Tibial nerve (tissue), 4 donors: Measurements from ENCODE around the gene MSANTD1. TPM values are rescaled to one million over a fixed set of nuclear protein-coding genes. Genes with fewer than 3 reads are reported as not detected.

ENCODE experiments used
- DNase-seq, 2 donors: peaks; one replicate each; pipeline ENCODE4 v3.0.0-alpha.2; 2019; ENCODE audit warnings: low spot score in 2 of 2
- H3K27ac ChIP-seq, 4 donors: fragments of 200-600 bp; sonication (generic) in 3 of 4; one replicate each; pipeline ENCODE4 v1.5.1; 2017 to 2019; ENCODE audit warnings: mild to moderate bottlenecking in 1 of 4
- H3K27me3 ChIP-seq, 2 donors: fragments of 200-600 bp; sonication (generic) in 1 of 2; one replicate each; pipeline versions ENCODE4 v1.5.1 to v1.6.0; 2017 to 2019
- H3K36me3 ChIP-seq, 3 donors: fragments of 200-600 bp; sonication (generic); one replicate each; pipeline ENCODE4 v1.5.1; 2018 to 2019
- H3K4me1 ChIP-seq, 4 donors: fragments of 200-600 bp; sonication (generic) in 3 of 4; one replicate each; pipeline ENCODE4 v1.5.1; 2017 to 2019
- H3K4me3 ChIP-seq, 4 donors: fragments of 200-600 bp; sonication (generic) in 3 of 4; one replicate each; pipeline ENCODE4 v1.5.1; 2017 to 2019; ENCODE audit warnings: mild to moderate bottlenecking in 1 of 4, moderate library complexity in 1 of 4
- H3K9me3 ChIP-seq, 4 donors: fragments of 200-600 bp; sonication (generic) in 3 of 4; one replicate each; pipeline ENCODE4 v1.5.1; 2017 to 2019
- CTCF ChIP-seq, 5 experiments: fragments of 200-600 bp in 3 of 5; fragments of 450-650 bp in 2 of 5; sonication (generic) in 3 of 5; IDR thresholded peaks; one replicate each; pipeline ENCODE4 v1.5.1; 2016 to 2019; ENCODE audit warnings: antibody characterized with exemption in 5 of 5, mild to moderate bottlenecking in 3 of 5, moderate library complexity in 2 of 5
- EP300 ChIP-seq, 2 donors: sonication (generic); formaldehyde crosslinking; IDR thresholded peaks; one replicate each; pipeline ENCODE4 v1.6.1; 2017; ENCODE audit warnings: antibody characterized with exemption in 2 of 2, mild to moderate bottlenecking in 1 of 2
- POLR2A ChIP-seq, 2 donors: fragments of 450-650 bp; IDR thresholded peaks; one replicate each; pipeline ENCODE4 v1.6.1; 2017; ENCODE audit warnings: antibody characterized with exemption in 2 of 2, mild to moderate bottlenecking in 2 of 2, moderate library complexity in 2 of 2
- WGBS, 2 donors: methylation state at CpG; one replicate each; pipeline ENCODE4 v1.1.5; 2018; 5-methylcytosine and 5-hydroxymethylcytosine counted together
- total RNA-seq, 4 donors: library from RNA; depleted of rRNA; stranded (reverse); fragments of >200 nt; gene quantifications; one replicate each; pipeline ENCODE4 v1.1.0, GENCODE V29; 2016

The MSANTD1 gene
- total RNA-seq, 4 donors from 2014 or later = 1.2 to 2.0 (median 1.4) TPM

DNA sequence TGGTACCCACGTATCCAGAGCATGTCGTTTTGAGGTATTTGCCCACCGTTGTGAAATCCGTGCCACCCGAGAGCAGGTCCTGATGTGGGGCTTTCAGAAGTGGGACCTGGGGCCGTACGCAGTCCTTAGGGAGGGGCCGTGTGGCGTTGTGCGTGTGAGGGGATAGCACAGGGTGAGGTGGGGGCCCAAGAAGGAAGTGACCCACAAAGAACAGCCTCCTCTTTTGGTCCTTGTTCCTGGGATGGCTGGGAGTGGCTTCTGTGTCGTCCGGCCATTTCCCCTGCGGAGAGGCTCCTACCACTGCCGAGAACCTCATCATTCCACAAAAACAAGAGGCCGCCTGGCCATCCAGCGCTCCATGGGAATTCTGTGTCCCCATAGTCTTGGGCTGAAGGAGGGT lies 17.0 kb upstream of the MSANTD1 start:
- Histone ChIP-seq H3K4me1 (no peaks in the 10 kb centered on the region), H3K36me3 (peaks cover 4 to 95% (median 53%) of the 10 kb centered on the region in 3 donors), H3K4me3 (no peak overlapping the region), H3K9me3 (no peaks in the 10 kb centered on the region), H3K27ac (no peak overlapping the region), H3K27me3 (no peaks in the 10 kb centered on the region)
- TF ChIP-seq CTCF (IDR thresholded peaks at IDR 0.05) (no peak), EP300 (IDR thresholded peaks at IDR 0.05) (no peak), POLR2A (IDR thresholded peaks at IDR 0.05) (no peak)
- 92 to 93% methylated on average over 13 to 16 of the region's 16 CpGs for WGBS, 2 donors
- no peak for DNase-seq

DNA sequence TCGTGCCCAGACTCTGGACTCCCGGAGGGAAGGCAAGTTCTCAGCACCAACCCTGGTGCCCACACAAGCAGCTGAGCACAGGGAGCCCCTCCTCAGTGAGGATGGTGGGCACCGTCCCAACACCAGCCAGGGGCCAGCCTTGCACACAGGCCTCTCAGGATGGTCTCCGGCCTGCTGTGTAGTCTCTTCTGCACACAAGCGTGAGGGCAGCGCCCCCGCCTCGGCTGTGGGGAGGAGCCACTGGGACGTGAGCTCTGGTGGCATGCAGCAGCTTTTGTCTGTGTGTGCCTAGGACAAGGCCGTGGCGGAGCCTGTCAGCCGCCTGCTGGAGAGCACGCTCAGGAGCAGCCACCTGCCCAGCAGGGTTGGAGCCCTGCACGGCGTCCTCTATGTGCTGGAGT lies 16.1 kb upstream of the MSANTD1 start:
- peaks cover 4 to 100% (median 52%) of the 10 kb centered on the region in 3 donors for H3K36me3 ChIP-seq
- TF ChIP-seq POLR2A (IDR thresholded peaks at IDR 0.05) = no peak
- no peak for TF ChIP-seq EP300 (IDR thresholded peaks at IDR 0.05)
- no peak for TF ChIP-seq CTCF (IDR thresholded peaks at IDR 0.05)
- 89 to 100% methylated on average over 1 to 15 of the region's 15 CpGs for WGBS, 2 donors
- no peak overlapping the region for H3K27ac ChIP-seq
- no peaks in the 10 kb centered on the region for H3K9me3 ChIP-seq
- H3K4me1 ChIP-seq = no peaks in the 10 kb centered on the region
- DNase-seq = no peak
- H3K4me3 ChIP-seq = no peak overlapping the region
- H3K27me3 ChIP-seq = no peaks in the 10 kb centered on the region

GRCh38 chr4:3233391-3234071 lies 15.4 kb upstream of the MSANTD1 start:
- peaks cover 4 to 100% (median 48%) of the 10 kb centered on the region in 3 donors for H3K36me3 ChIP-seq
- DNase-seq = no peak
- no peak for TF ChIP-seq CTCF (IDR thresholded peaks at IDR 0.05)
- no peak for TF ChIP-seq POLR2A (IDR thresholded peaks at IDR 0.05)
- TF ChIP-seq EP300 (IDR thresholded peaks at IDR 0.05) = no peak
- no peak overlapping the region for H3K4me3 ChIP-seq
- WGBS, 2 donors = 88 to 91% methylated on average over 21 of the region's 21 CpGs
- H3K9me3 ChIP-seq = no peaks in the 10 kb centered on the region
- no peak overlapping the region for H3K27ac ChIP-seq
- H3K4me1 ChIP-seq = no peaks in the 10 kb centered on the region
- no peaks in the 10 kb centered on the region for H3K27me3 ChIP-seq

DNA sequence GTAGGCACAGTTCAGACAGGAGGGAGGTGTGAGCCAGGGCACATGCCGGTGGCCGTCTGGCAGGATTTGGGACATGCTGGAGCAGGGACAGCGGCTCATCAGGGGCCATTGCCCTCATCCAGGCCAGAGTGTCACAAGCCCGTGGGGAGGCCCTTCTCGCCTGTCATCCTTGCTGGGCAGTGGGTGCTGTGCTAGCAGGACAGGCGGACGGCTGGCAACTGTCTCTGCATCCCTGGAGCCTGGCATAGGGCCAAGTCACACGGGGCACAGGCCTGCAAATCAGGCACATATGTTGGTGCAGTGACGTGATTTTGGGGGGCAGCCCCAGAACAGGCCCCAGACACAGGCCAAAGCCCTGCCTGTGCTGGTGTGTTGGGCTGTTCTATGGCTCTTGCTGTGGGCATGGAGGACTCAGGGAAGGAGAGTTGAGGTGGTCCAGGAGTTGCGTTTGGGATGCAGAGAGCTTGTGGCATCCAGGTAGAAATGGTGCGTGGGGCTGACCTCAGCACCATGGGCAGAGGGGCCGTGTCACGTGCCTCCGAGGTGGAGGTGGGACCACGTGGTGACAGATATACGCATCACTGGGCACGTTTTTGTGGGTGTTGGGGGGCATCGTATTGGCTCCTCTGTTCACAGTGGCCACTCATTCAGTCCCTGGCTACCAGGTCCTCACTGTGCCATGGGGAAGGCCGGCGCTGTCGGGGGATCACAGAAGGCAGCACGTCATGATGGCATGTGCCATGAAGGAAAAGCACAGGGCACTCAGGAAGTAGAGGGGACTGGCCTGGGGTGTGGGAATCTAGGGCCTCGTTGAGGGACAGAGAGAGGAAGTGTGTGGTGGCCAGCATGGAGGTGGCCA lies 14.6 kb upstream of the MSANTD1 start:
- H3K36me3 ChIP-seq = peaks cover 4 to 100% (median 39%) of the 10 kb centered on the region in 3 donors

More for the DNA sequence above, 14.6 kb upstream of the MSANTD1 start:
- Histone ChIP-seq H3K27ac (no peak overlapping the region), H3K27me3 (no peaks in the 10 kb centered on the region), H3K4me3 (no peak overlapping the region), H3K9me3 (no peaks in the 10 kb centered on the region), H3K4me1 (no peaks in the 10 kb centered on the region)
- DNase-seq = no peak
- 84 to 85% methylated on average over 23 of the region's 23 CpGs for WGBS, 2 donors
- no peak for TF ChIP-seq EP300 (IDR thresholded peaks at IDR 0.05)
- TF ChIP-seq POLR2A (IDR thresholded peaks at IDR 0.05) = no peak
- TF ChIP-seq CTCF (IDR thresholded peaks at IDR 0.05) = no peak
